CD4-positive, alpha-beta T cell treated with Interleukin-15 for 4 hours (primary cell): ENCODE data around the gene GLRA3.
"Not testable (repeated sequence)": the region's sequence is repeated elsewhere in the genome, so short reads cannot be mapped to it uniquely, and the experiment has no call there.

ENCODE experiments used
- DNase-seq: peaks from one replicate; pipeline ENCODE4 v3.0.0-alpha.2; 2020; ENCODE audit warnings: low spot score

The GLRA3 gene

GRCh38 chr4:174828845-174829701, at the start of gene GLRA3:
GLRA3 (minus strand) TSS chr4:174829247; CDS start chr4:174828811, 436 bp downstream.
- no peak for DNase-seq

- DNase-seq: no peak
Measured at GRCh38 chr4:174874898-174875297, 45.9 kb upstream of the GLRA3 start.

GRCh38 chr4:174873931-174874330, 44.9 kb upstream of the GLRA3 start:
- DNase-seq: no peak

GRCh38 chr4:174873146-174873545, 44.1 kb upstream of the GLRA3 start:
- not testable (repeated sequence) for DNase-seq

- DNase-seq: no peak
Measured at GRCh38 chr4:174871407-174871806, 42.4 kb upstream of the GLRA3 start.

GRCh38 chr4:174870311-174870710, 41.3 kb upstream of the GLRA3 start:
- DNase-seq: no peak

GRCh38 chr4:174869339-174869738, 40.3 kb upstream of the GLRA3 start:
- no peak for DNase-seq

GRCh38 chr4:174867903-174868302, 38.9 kb upstream of the GLRA3 start:
- DNase-seq: no peak

GRCh38 chr4:174865418-174865985, 36.5 kb upstream of the GLRA3 start:
- DNase-seq: no peak

- no peak for DNase-seq
Measured at GRCh38 chr4:174864031-174864430, 35.0 kb upstream of the GLRA3 start.

GRCh38 chr4:174860588-174860987, 31.5 kb upstream of the GLRA3 start:
- DNase-seq: no peak

GRCh38 chr4:174859904-174860303, 30.9 kb upstream of the GLRA3 start:
- no peak for DNase-seq

- no peak for DNase-seq
Measured at GRCh38 chr4:174856926-174857800, 28.1 kb upstream of the GLRA3 start.

- DNase-seq: no peak
Measured at GRCh38 chr4:174855050-174855449, 26.0 kb upstream of the GLRA3 start.

GRCh38 chr4:174853629-174854028, 24.6 kb upstream of the GLRA3 start:
- DNase-seq: no peak

GRCh38 chr4:174848596-174848995, 19.5 kb upstream of the GLRA3 start:
- DNase-seq: no peak

- no peak for DNase-seq
Measured at GRCh38 chr4:174847801-174848427, 18.9 kb upstream of the GLRA3 start.

GRCh38 chr4:174835536-174835935, 6.5 kb upstream of the GLRA3 start:
- DNase-seq: no peak

GRCh38 chr4:174834477-174834876, 5.4 kb upstream of the GLRA3 start:
- no peak for DNase-seq

GRCh38 chr4:174826660-174827059, 2.4 kb downstream of the GLRA3 start:
- no peak for DNase-seq

GRCh38 chr4:174815282-174815681, 13.8 kb downstream of the GLRA3 start:
- no peak for DNase-seq

GRCh38 chr4:174813292-174813691, 15.8 kb downstream of the GLRA3 start:
- DNase-seq: no peak
